HPDE6-E6E7 (cell line): ENCODE results near the gene HDAC8.
"Not testable (repeated sequence)": the region's sequence is repeated elsewhere in the genome, so short reads cannot be mapped to it uniquely, and the experiment has no call there.

ENCODE experiments used
- DNase-seq: peaks from one replicate; pipeline ENCODE4 v3.0.0; 2011; ENCODE audit warnings: missing footprints; ENCODE audit errors: extremely low spot score

Gene HDAC8

GRCh38 chrX:72326605-72327300 is 245.9 kb downstream of the HDAC8 start:
- DNase-seq, result no peak

GRCh38 chrX:72319651-72320050 is 253.0 kb downstream of the HDAC8 start:
- not testable (repeated sequence) for DNase-seq

- DNase-seq, result no peak
Measured at GRCh38 chrX:72317139-72317538, 255.5 kb downstream of the HDAC8 start.

GRCh38 chrX:72316408-72317110 is 256.1 kb downstream of the HDAC8 start:
- no peak for DNase-seq

GRCh38 chrX:72314881-72315280 is 257.8 kb downstream of the HDAC8 start:
- DNase-seq, result no peak

- DNase-seq, result no peak
Measured at GRCh38 chrX:72313707-72314641, 258.7 kb downstream of the HDAC8 start.

GRCh38 chrX:72312311-72312940 is 260.2 kb downstream of the HDAC8 start:
- DNase-seq, result no peak

- no peak for DNase-seq
Measured at GRCh38 chrX:72309297-72310071, 263.2 kb downstream of the HDAC8 start.

GRCh38 chrX:72308566-72309296 is 263.9 kb downstream of the HDAC8 start:
- peak; percentile 45 for DNase-seq

GRCh38 chrX:72308209-72308565 is 264.5 kb downstream of the HDAC8 start:
- DNase-seq, result no peak

GRCh38 chrX:72307646-72308051 is 265.0 kb downstream of the HDAC8 start:
- no peak for DNase-seq

- DNase-seq, result no peak
Measured at GRCh38 chrX:72306851-72307645, 265.6 kb downstream of the HDAC8 start.

- DNase-seq, result no peak
Measured at GRCh38 chrX:72306085-72306801, 266.4 kb downstream of the HDAC8 start.

- no peak for DNase-seq
Measured at GRCh38 chrX:72305286-72306084, 267.2 kb downstream of the HDAC8 start, which contains the start of gene CITED1. Gene CITED1, minus strand, starts transcription at chrX:72305914. Its CDS starts 3,045 bp downstream, at chrX:72302869.

- no peak for DNase-seq
Measured at GRCh38 chrX:72304877-72305276, 267.8 kb downstream of the HDAC8 start.

GRCh38 chrX:72301781-72302180 is 270.9 kb downstream of the HDAC8 start:
- no peak for DNase-seq

GRCh38 chrX:72299891-72300630 is 272.6 kb downstream of the HDAC8 start:
- no peak for DNase-seq
